HFFc6 (cell line): ENCODE measurements around the gene CACNA1F. TPM values are rescaled to one million over a fixed set of nuclear protein-coding genes. Genes with fewer than 3 reads are reported as not detected.
A peak's percentile ranks its signal among the peaks of the same experiment; 100 is the strongest.

Experiments used
- DNase-seq: peaks from one replicate; pipeline ENCODE4 v3.0.0-alpha.2; 2018
- H3K27ac Mint-ChIP-seq: 2 replicates; pipeline ENCODE4 v1.8.0; 2020; ENCODE audit warnings: mild to moderate bottlenecking, mixed read lengths
- H3K27me3 Mint-ChIP-seq: 2 replicates; pipeline ENCODE4 v1.8.0; 2021; ENCODE audit warnings: mild to moderate bottlenecking, moderate library complexity, mixed read lengths; ENCODE audit not compliant: insufficient read depth
- H3K36me3 Mint-ChIP-seq: 2 replicates; pipeline ENCODE4 v1.8.0; 2021; ENCODE audit warnings: low read depth, mixed read lengths
- H3K4me1 Mint-ChIP-seq: 2 replicates; pipeline ENCODE4 v1.8.0; 2020; ENCODE audit warnings: low read depth, mixed read lengths
- H3K4me3 Mint-ChIP-seq: 2 replicates; pipeline ENCODE4 v1.8.0; 2020; ENCODE audit warnings: mild to moderate bottlenecking, moderate library complexity, mixed read lengths
- H3K9me3 Mint-ChIP-seq: 2 replicates; pipeline ENCODE4 v1.8.0; 2020; ENCODE audit warnings: mild to moderate bottlenecking, mixed read lengths
- CTCF ChIP-seq: fragments of 200-600 bp; sonication (generic); IDR thresholded peaks from 2 replicates; pipeline ENCODE4 v1.5.0; 2021; ENCODE audit warnings: antibody characterized with exemption, mild to moderate bottlenecking
- total RNA-seq, 6 experiments: library from RNA; stranded (reverse); fragmentation: NEBNext Ultra II Directional; extraction: Animal tissue kit (Norgen Biotek cat#: 25700); gene quantifications; 2 replicates in 1 of 6; 3 replicates in 5 of 6; pipeline ENCODE4 v1.2.3, GENCODE V29; 2021

CACNA1F gene
- total RNA-seq, 6 experiments from 2014 or later = not detected

DNA sequence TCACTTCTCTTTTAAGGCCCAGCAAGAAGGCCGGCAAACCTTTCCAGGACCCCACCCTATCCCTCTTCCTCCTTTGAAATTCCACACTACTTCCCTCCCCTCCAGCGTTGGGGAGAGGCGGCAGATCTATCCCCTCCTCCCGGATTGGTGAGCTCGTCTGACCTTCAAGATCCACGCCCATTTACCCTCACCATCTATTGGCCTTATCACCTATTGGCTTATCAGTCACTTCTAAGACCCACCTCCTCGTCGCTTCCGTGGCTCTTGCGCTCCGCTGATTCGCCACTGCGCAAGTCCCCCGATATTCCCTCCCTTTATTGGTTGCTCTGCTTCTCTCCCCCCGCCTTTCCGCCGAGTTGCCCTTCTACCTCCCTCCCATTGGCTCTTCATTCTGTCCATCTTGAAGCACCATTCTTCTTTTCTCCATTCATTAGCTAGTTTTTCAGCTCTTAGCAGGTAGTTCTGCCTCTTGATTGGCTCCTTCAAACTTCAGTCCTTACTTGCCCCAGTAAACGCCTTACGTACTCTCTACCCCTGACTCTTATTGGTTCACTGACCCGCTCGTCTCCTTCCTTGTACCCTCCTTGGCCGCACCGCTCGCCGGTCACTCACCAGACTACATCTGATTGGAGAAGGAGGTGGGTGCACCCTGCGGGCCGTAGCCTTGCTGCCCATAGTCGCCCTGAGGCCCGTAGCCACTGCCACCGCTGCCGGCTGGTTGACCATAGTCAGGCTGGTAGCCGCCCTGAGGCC, 42.1 kb downstream of the CACNA1F start:
- Mint-ChIP-seq H3K27me3 (peaks cover 2% of the 10 kb centered on the region), H3K4me1 (peaks cover 13% of the 10 kb centered on the region; the same call in 1 of the 2 replicates), H3K36me3 (no peaks in the 10 kb centered on the region; the same call in 1 of the 2 replicates), H3K4me3 (peak overlapping the region; percentile 95), H3K27ac (peak overlapping the region; percentile 95), H3K9me3 (no peaks in the 10 kb centered on the region)
- no peak for TF ChIP-seq CTCF
- DNase-seq = peak; percentile 99

DNA sequence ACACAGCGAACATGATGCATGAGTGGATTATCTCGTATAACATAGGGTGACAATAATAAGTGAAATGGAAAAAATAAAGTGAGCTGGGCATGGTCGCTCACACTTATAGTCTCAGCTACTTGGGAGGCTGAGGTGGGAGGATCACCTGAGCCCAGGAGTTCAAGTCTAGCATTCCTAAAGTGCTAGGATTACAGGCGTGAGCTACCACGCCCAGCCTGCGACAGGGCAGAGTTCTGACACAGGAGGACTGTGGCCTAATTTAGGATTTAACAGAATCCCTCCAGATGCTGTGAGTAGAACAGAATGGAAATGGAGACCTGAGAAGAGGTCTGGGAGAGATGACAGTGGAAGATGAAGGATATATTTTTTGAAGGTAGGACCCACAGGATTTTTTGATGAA, 43.5 kb downstream of the CACNA1F start:
- peaks cover 6% of the 10 kb centered on the region; the same call in 1 of the 2 replicates for H3K4me1 Mint-ChIP-seq
- no peaks in the 10 kb centered on the region; the same call in 1 of the 2 replicates for H3K36me3 Mint-ChIP-seq
- TF ChIP-seq CTCF = no peak
- H3K4me3 Mint-ChIP-seq = peak overlapping the region; percentile 95
- DNase-seq = no peak
- H3K9me3 Mint-ChIP-seq = no peaks in the 10 kb centered on the region
- no peaks in the 10 kb centered on the region; the same call in 1 of the 2 replicates for H3K27me3 Mint-ChIP-seq
- peak overlapping the region; percentile 95 for H3K27ac Mint-ChIP-seq

DNA sequence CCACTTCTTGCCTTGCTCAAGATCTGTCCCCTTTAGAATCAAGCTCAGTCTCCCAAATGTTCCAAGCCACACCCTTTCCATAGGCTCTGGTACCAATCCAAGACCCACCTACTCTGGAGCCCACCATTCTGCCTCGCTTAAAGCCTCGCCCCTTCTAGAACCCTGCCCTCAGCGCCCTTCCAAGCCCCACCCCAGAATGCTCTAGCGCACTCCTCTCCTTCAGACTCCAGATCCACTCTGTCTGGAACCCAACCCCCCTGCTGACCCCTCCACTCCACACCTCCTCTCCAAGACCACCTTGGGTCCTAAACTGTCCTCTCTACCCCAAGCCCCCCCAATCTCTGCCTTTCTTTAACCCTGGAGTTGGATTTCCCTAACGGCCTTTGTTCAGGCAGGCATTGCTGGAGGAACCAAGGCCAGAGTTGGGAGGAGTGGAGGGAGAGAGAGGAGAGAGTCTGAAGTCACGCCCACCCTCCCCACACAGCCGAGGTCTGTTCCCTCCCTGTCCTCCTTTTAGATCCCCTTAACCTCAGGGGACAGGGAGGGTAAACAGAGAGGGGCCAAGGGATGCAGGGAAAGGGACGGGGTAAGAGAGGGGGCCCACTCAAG, 44.6 kb downstream of the CACNA1F start:
- no peaks in the 10 kb centered on the region; the same call in 1 of the 2 replicates for H3K36me3 Mint-ChIP-seq
- H3K9me3 Mint-ChIP-seq = no peaks in the 10 kb centered on the region
- no peak overlapping the region; the same call in 1 of the 2 replicates for H3K27ac Mint-ChIP-seq
- TF ChIP-seq CTCF = no peak
- peaks cover 11% of the 10 kb centered on the region for H3K4me1 Mint-ChIP-seq
- H3K4me3 Mint-ChIP-seq = no peak overlapping the region
- H3K27me3 Mint-ChIP-seq = no peaks in the 10 kb centered on the region; the same call in 1 of the 2 replicates
- no peak for DNase-seq

- no peaks in the 10 kb centered on the region for H3K9me3 Mint-ChIP-seq
Measured at GRCh38 chrX:49187526-49187925, 45.6 kb downstream of the CACNA1F start.

GRCh38 chrX:49187028-49187394, 46.1 kb downstream of the CACNA1F start:
- no peak for DNase-seq
- no peaks in the 10 kb centered on the region for H3K9me3 Mint-ChIP-seq

More at GRCh38 chrX:49187526-49187925, 45.6 kb downstream of the CACNA1F start:
- peaks cover 2% of the 10 kb centered on the region for H3K36me3 Mint-ChIP-seq
- H3K4me3 Mint-ChIP-seq = no peak overlapping the region
- H3K27ac Mint-ChIP-seq = no peak overlapping the region; the same call in 1 of the 2 replicates
- no peak for DNase-seq
- H3K27me3 Mint-ChIP-seq = no peaks in the 10 kb centered on the region; the same call in 1 of the 2 replicates
- H3K4me1 Mint-ChIP-seq = peaks cover 11% of the 10 kb centered on the region
- no peak for TF ChIP-seq CTCF

More at GRCh38 chrX:49187028-49187394, 46.1 kb downstream of the CACNA1F start:
- Mint-ChIP-seq H3K27me3 (no peaks in the 10 kb centered on the region; the same call in 1 of the 2 replicates), H3K4me3 (no peak overlapping the region), H3K4me1 (peaks cover 11% of the 10 kb centered on the region), H3K36me3 (peaks cover 7% of the 10 kb centered on the region), H3K27ac (no peak overlapping the region; the same call in 1 of the 2 replicates)
- no peak for TF ChIP-seq CTCF
